Neural cell (in vitro differentiated cells): ENCODE measurements around the gene GAS7. TPM values are rescaled to one million over a fixed set of nuclear protein-coding genes. Genes with fewer than 3 reads are reported as not detected.

Source experiments
- H2AFZ ChIP-seq: fragments of 200-600, 300-800 bp; sonication (generic), shearing (Covaris generic); 2 replicates; pipeline ENCODE4 v1.6.0; 2014; ENCODE audit warnings: low read depth, mild to moderate bottlenecking, antibody characterized with exemption, low read length, moderate library complexity
- H3F3A ChIP-seq: fragments of 200-600 bp; shearing (Covaris generic); 2 replicates; pipeline ENCODE4 v1.6.1; 2016; ENCODE audit warnings: mild to moderate bottlenecking, moderate library complexity, mixed read lengths, antibody characterized with exemption, low read length; ENCODE audit not compliant: insufficient read depth, poor library complexity, severe bottlenecking
- H3K27ac ChIP-seq: fragments of 200-600, 300-800 bp; sonication (generic), shearing (Covaris generic); 2 replicates; pipeline ENCODE4 v1.5.1; 2014; ENCODE audit warnings: mild to moderate bottlenecking, low read length, moderate library complexity
- H3K27me3 ChIP-seq: fragments of 300-800, 200-600 bp; sonication (generic), shearing (Covaris generic); 2 replicates; pipeline ENCODE4 v1.6.0; 2014; ENCODE audit warnings: mild to moderate bottlenecking, low read depth, low read length, moderate library complexity; ENCODE audit not compliant: insufficient read depth
- H3K36me3 ChIP-seq: fragments of 300-800, 200-600 bp; sonication (generic), shearing (Covaris generic); 2 replicates; pipeline ENCODE4 v1.5.1; 2014; ENCODE audit warnings: mild to moderate bottlenecking, antibody characterized with exemption, low read length, moderate library complexity; ENCODE audit not compliant: insufficient read depth
- H3K4me2 ChIP-seq: fragments of 300-800, 200-600 bp; sonication (generic), shearing (Covaris generic); 2 replicates; pipeline ENCODE4 v1.6.0; 2014; ENCODE audit warnings: mild to moderate bottlenecking, low read length
- H3K4me3 ChIP-seq: fragments of 300-800, 200-600 bp; sonication (generic), shearing (Covaris generic); 2 replicates; pipeline ENCODE4 v1.5.1; 2014; ENCODE audit warnings: mild to moderate bottlenecking, low read length, moderate library complexity
- H3K79me2 ChIP-seq: fragments of 200-600 bp; shearing (Covaris generic); replicated peaks from 2 replicates; pipeline ENCODE4 v1.6.0; 2014; ENCODE audit warnings: mild to moderate bottlenecking, low read length, moderate library complexity; ENCODE audit not compliant: insufficient read depth
- H3K9ac ChIP-seq: fragments of 300-800, 200-600 bp; sonication (generic), shearing (Covaris generic); 2 replicates; pipeline ENCODE4 v1.6.1; 2016; ENCODE audit warnings: mild to moderate bottlenecking, low read length, mixed read lengths
- H3K9me2 ChIP-seq: fragments of 200-600 bp; shearing (Covaris generic); 2 replicates; pipeline ENCODE4 v1.6.1; 2016; ENCODE audit warnings: mild to moderate bottlenecking, low read length, mixed read lengths; ENCODE audit not compliant: insufficient read depth
- H3K9me3 ChIP-seq: fragments of 200-600, 300-800 bp; sonication (generic), shearing (Covaris generic); 2 replicates; pipeline ENCODE4 v1.6.1; 2016; ENCODE audit warnings: mild to moderate bottlenecking, mixed run types, low read length, moderate library complexity, mixed read lengths
- H4K20me1 ChIP-seq: fragments of 200-600 bp; shearing (Covaris generic); 2 replicates; pipeline ENCODE4 v1.6.1; 2016; ENCODE audit warnings: mild to moderate bottlenecking, mixed run types; ENCODE audit not compliant: insufficient read depth
- CTCF ChIP-seq: fragments of 450-650 bp; IDR thresholded peaks from 2 replicates; pipeline ENCODE4 v1.5.1; 2014; ENCODE audit warnings: antibody characterized with exemption, mild to moderate bottlenecking, moderate library complexity; ENCODE audit not compliant: poor library complexity, severe bottlenecking
- EP300 ChIP-seq: fragments of 450-650 bp; conservative IDR thresholded peaks from 2 replicates; pipeline ENCODE4 v1.6.1; 2014; ENCODE audit warnings: antibody characterized with exemption, mild to moderate bottlenecking, moderate library complexity; ENCODE audit not compliant: poor library complexity, severe bottlenecking
- EZH2 ChIP-seq: fragments of 200-600, 300-800 bp; shearing (Covaris generic), sonication (generic); IDR thresholded peaks from 2 replicates; pipeline ENCODE4 v1.6.1; 2014; ENCODE audit warnings: antibody characterized with exemption, low read length, borderline replicate concordance, mild to moderate bottlenecking; ENCODE audit not compliant: insufficient read depth, poor library complexity, severe bottlenecking
- MXI1 ChIP-seq: fragments of 450-650 bp; conservative IDR thresholded peaks from 2 replicates; pipeline ENCODE4 v1.6.1; 2014; ENCODE audit warnings: antibody characterized with exemption, mild to moderate bottlenecking; ENCODE audit not compliant: poor library complexity, severe bottlenecking
- POLR2AphosphoS5 ChIP-seq: IDR thresholded peaks from 2 replicates; pipeline ENCODE4 v1.6.1; 2012
- RAD21 ChIP-seq: fragments of 450-650 bp; conservative IDR thresholded peaks from 2 replicates; pipeline ENCODE4 v1.6.1; 2014; ENCODE audit warnings: antibody characterized with exemption, mild to moderate bottlenecking, moderate library complexity
- SMC3 ChIP-seq: fragments of 450-650 bp; conservative IDR thresholded peaks from 2 replicates; pipeline ENCODE4 v1.6.1; 2014; ENCODE audit warnings: antibody characterized with exemption, mild to moderate bottlenecking, moderate library complexity; ENCODE audit not compliant: poor library complexity
- TAF1 ChIP-seq: IDR thresholded peaks from 2 replicates; pipeline ENCODE4 v1.6.1; 2012; ENCODE audit warnings: low read depth
- polyA plus RNA-seq: library from polyadenylated mRNA; depleted of rRNA; stranded (reverse); fragments of >200 nt; gene quantifications from 2 replicates; pipeline ENCODE4 v1.2.3, GENCODE V29; 2014
- TF ChIP-seq, protein P1 (sequence below): IDR thresholded peaks from 2 replicates; pipeline ENCODE4 v1.6.1; 2012; ENCODE audit warnings: borderline replicate concordance

GAS7 gene
- polyA plus RNA-seq, 1 donor from 2014 or later = 23.6 TPM

DNA sequence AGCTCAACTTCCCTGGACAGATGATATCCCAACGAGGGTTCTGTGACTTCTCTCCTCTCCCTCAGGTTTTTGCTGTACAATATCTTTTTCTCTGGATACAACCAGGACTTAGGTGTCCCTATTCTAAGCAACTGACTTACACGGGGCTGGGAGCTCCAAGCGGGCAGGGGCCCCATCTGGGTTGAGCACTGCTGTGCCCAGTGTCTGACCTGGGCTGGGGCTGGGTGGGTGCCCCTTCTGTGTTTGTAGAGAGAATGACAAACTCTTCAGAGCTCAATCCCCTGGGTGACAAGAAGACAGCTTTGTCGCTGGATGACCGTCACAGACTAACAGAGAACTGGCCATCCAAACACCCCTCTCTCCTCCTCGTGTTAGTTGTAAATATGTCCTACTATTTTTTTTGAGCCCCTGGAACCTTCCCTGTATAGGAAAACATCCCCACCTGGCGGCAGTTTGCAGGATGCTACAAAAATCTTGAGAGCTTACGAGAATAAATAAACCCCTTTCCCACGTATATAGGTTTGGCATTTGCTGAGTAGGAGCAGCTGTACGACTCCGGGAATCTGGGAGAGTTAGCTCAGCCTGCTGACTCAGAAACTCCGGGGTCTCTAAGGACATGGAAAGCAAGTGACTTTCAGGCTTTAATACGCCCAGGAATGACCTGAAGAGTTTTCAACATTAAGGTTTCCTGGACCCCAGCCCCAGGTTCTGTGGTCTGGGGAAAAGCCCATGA is 269.6 kb downstream of the GAS7 start:
- Histone ChIP-seq H3K4me3 (no peak overlapping the region), H3K9me2 (no peaks in the 10 kb centered on the region), H3K4me2 (no peak overlapping the region), H3K79me2 (no peaks in the 10 kb centered on the region), H3K9ac (no peak overlapping the region), H3K36me3 (no peaks in the 10 kb centered on the region), H3K27me3 (no peaks in the 10 kb centered on the region), H3F3A (no peaks in the 10 kb centered on the region), H4K20me1 (no peaks in the 10 kb centered on the region), H3K9me3 (no peaks in the 10 kb centered on the region), H2AFZ (no peak overlapping the region), H3K27ac (no peak overlapping the region)
- TF ChIP-seq EZH2 (no peak), SMC3 (peak; percentile 27), EP300 (no peak), MXI1 (no peak), POLR2AphosphoS5 (no peak), CTCF (peak; percentile 51), TAF1 (no peak), RAD21 (no peak)
- TF ChIP-seq, protein P1, sequence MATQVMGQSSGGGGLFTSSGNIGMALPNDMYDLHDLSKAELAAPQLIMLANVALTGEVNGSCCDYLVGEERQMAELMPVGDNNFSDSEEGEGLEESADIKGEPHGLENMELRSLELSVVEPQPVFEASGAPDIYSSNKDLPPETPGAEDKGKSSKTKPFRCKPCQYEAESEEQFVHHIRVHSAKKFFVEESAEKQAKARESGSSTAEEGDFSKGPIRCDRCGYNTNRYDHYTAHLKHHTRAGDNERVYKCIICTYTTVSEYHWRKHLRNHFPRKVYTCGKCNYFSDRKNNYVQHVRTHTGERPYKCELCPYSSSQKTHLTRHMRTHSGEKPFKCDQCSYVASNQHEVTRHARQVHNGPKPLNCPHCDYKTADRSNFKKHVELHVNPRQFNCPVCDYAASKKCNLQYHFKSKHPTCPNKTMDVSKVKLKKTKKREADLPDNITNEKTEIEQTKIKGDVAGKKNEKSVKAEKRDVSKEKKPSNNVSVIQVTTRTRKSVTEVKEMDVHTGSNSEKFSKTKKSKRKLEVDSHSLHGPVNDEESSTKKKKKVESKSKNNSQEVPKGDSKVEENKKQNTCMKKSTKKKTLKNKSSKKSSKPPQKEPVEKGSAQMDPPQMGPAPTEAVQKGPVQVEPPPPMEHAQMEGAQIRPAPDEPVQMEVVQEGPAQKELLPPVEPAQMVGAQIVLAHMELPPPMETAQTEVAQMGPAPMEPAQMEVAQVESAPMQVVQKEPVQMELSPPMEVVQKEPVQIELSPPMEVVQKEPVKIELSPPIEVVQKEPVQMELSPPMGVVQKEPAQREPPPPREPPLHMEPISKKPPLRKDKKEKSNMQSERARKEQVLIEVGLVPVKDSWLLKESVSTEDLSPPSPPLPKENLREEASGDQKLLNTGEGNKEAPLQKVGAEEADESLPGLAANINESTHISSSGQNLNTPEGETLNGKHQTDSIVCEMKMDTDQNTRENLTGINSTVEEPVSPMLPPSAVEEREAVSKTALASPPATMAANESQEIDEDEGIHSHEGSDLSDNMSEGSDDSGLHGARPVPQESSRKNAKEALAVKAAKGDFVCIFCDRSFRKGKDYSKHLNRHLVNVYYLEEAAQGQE = no peak

GRCh38 chr17:9926150-9926804 is 272.1 kb downstream of the GAS7 start:
- H3K9me3 ChIP-seq = no peaks in the 10 kb centered on the region
- no peak overlapping the region for H3K4me3 ChIP-seq
- no peak overlapping the region for H3K9ac ChIP-seq
- no peak overlapping the region for H3K27ac ChIP-seq
- H3K27me3 ChIP-seq = no peaks in the 10 kb centered on the region
- no peak overlapping the region for H2AFZ ChIP-seq
- no peak for TF ChIP-seq TAF1
- TF ChIP-seq MXI1 = no peak
- no peak for TF ChIP-seq EP300
- TF ChIP-seq SMC3 = no peak
- TF ChIP-seq CTCF = no peak
- TF ChIP-seq, protein P1 = no peak
- H3F3A ChIP-seq = no peaks in the 10 kb centered on the region
- no peak overlapping the region for H3K4me2 ChIP-seq
- no peaks in the 10 kb centered on the region for H3K36me3 ChIP-seq
- no peaks in the 10 kb centered on the region for H4K20me1 ChIP-seq
- H3K79me2 ChIP-seq = no peaks in the 10 kb centered on the region
- H3K9me2 ChIP-seq = no peaks in the 10 kb centered on the region
